ENCODE results near the gene UGGT2. TPM values are rescaled to one million over a fixed set of nuclear protein-coding genes. Genes with fewer than 3 reads are reported as not detected.
A peak's percentile ranks its signal among the peaks of the same experiment; 100 is the strongest.

UGGT2 gene
- total RNA-seq, 4 donors from 2014 or later: 20.9 to 58.8 (median 40.0) TPM

DNA sequence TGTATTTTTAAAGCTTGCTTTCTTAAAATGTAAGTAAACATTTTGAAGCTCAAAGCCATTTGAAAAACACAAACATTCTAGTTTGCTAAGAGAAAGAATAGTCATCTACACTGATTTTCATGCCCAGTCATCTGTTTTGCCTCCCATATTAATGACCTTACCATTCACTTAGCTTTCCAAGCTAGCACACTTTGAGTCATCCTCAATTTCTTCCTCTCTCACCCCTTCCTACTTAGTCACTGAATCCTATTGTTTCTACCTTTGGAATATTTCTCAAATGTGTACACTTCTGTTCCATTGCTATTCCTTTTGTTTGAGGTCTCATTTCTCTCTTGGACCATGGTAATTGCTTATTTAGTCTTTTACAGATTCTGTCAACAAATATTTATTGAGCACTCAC lies 29.4 kb upstream of the UGGT2 start:
- Histone ChIP-seq H3K9me3 (no peaks in the 10 kb centered on the region), H3K4me3 (no peak overlapping the region), H3K27ac (no peak overlapping the region), H3K27me3 (peaks cover 36% of the 10 kb centered on the region), H3K4me1 (no peaks in the 10 kb centered on the region), H3K36me3 (no peaks in the 10 kb centered on the region)
- TF ChIP-seq POLR2A (IDR thresholded peaks at IDR 0.05) (no peak), POLR2AphosphoS5 (IDR thresholded peaks at IDR 0.05) (no peak), EP300 (IDR thresholded peaks at IDR 0.05) (no peak)
- TF ChIP-seq, protein P1, sequence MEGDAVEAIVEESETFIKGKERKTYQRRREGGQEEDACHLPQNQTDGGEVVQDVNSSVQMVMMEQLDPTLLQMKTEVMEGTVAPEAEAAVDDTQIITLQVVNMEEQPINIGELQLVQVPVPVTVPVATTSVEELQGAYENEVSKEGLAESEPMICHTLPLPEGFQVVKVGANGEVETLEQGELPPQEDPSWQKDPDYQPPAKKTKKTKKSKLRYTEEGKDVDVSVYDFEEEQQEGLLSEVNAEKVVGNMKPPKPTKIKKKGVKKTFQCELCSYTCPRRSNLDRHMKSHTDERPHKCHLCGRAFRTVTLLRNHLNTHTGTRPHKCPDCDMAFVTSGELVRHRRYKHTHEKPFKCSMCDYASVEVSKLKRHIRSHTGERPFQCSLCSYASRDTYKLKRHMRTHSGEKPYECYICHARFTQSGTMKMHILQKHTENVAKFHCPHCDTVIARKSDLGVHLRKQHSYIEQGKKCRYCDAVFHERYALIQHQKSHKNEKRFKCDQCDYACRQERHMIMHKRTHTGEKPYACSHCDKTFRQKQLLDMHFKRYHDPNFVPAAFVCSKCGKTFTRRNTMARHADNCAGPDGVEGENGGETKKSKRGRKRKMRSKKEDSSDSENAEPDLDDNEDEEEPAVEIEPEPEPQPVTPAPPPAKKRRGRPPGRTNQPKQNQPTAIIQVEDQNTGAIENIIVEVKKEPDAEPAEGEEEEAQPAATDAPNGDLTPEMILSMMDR (IDR thresholded peaks at IDR 0.05): no peak
- ATAC-seq: no peak

DNA sequence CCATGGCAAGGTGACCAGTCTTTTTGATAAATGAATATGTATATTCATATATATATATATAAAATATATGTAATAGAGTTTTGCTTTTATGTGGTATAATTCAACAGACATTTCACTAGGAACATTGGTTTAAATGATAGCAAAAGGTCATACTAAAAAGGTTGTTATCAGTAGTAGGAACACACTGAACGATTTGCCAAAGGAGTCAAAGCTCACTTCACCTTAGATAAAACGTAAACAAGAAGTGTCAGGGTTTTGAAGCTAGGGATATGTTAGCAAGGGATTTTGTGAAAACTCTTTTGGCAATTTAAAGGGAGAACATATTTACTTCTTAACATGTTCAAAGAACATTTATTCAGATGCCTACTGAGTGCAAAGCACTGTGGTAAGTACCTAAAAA lies 28.7 kb upstream of the UGGT2 start:
- H3K36me3 ChIP-seq: no peaks in the 10 kb centered on the region
- TF ChIP-seq POLR2AphosphoS5 (IDR thresholded peaks at IDR 0.05) (no peak), POLR2A (IDR thresholded peaks at IDR 0.05) (no peak), EP300 (IDR thresholded peaks at IDR 0.05) (no peak)
- TF ChIP-seq, protein P1 (IDR thresholded peaks at IDR 0.05): no peak
- 0 to 19% methylated on average over 1 to 2 of the region's 2 CpGs for WGBS, 2 donors (ENCODE audit: low coverage in 1 of 2)
- no peaks in the 10 kb centered on the region for H3K9me3 ChIP-seq
- ATAC-seq: no peak
- peaks cover 34% of the 10 kb centered on the region for H3K27me3 ChIP-seq
- H3K4me3 ChIP-seq: no peak overlapping the region
- H3K4me1 ChIP-seq: no peaks in the 10 kb centered on the region
- no peak overlapping the region for H3K27ac ChIP-seq

- TF ChIP-seq EP300 (IDR thresholded peaks at IDR 0.05): no peak
- TF ChIP-seq POLR2A (IDR thresholded peaks at IDR 0.05): no peak
- TF ChIP-seq, protein P1 (IDR thresholded peaks at IDR 0.05): no peak
- TF ChIP-seq POLR2AphosphoS5 (IDR thresholded peaks at IDR 0.05): no peak
- Histone ChIP-seq H3K9me3 (no peaks in the 10 kb centered on the region), H3K36me3 (no peaks in the 10 kb centered on the region), H3K27me3 (peaks cover 23% of the 10 kb centered on the region), H3K4me1 (no peaks in the 10 kb centered on the region), H3K4me3 (no peak overlapping the region), H3K27ac (no peak overlapping the region)
- WGBS, 2 donors (ENCODE audit: low coverage in 1 of 2): 81 to 89% methylated on average over 5 of the region's 5 CpGs
- no peak for ATAC-seq
These were observed 27.5 kb upstream of the UGGT2 start for GRCh38 chr13:96080676-96081075.

GRCh38 chr13:96075953-96076543 lies 22.8 kb upstream of the UGGT2 start:
- no peak overlapping the region for H3K27ac ChIP-seq
- H3K9me3 ChIP-seq: no peaks in the 10 kb centered on the region
- TF ChIP-seq POLR2AphosphoS5 (IDR thresholded peaks at IDR 0.05): no peak
- TF ChIP-seq, protein P1 (IDR thresholded peaks at IDR 0.05): peak; percentile 5 to 51 (median 28)
- 63% methylated on average over 3 of the region's 3 CpGs for WGBS, 2 donors (ENCODE audit: low coverage in 1 of 2)
- H3K27me3 ChIP-seq: peaks cover 6% of the 10 kb centered on the region
- no peaks in the 10 kb centered on the region for H3K36me3 ChIP-seq
- no peak for ATAC-seq
- H3K4me1 ChIP-seq: no peaks in the 10 kb centered on the region
- H3K4me3 ChIP-seq: no peak overlapping the region

GRCh38 chr13:96072392-96072791 lies 19.2 kb upstream of the UGGT2 start:
- no peaks in the 10 kb centered on the region for H3K4me1 ChIP-seq
- no peak overlapping the region for H3K4me3 ChIP-seq
- 51 to 80% methylated on average over 2 to 3 of the region's 3 CpGs for WGBS, 2 donors (ENCODE audit: low coverage in 1 of 2)
- H3K27ac ChIP-seq: no peak overlapping the region
- TF ChIP-seq POLR2AphosphoS5 (IDR thresholded peaks at IDR 0.05) (no peak), EP300 (IDR thresholded peaks at IDR 0.05) (no peak)
- TF ChIP-seq, protein P1 (IDR thresholded peaks at IDR 0.05): no peak
- no peak for ATAC-seq
- no peaks in the 10 kb centered on the region for H3K27me3 ChIP-seq
- H3K9me3 ChIP-seq: no peaks in the 10 kb centered on the region
- no peaks in the 10 kb centered on the region for H3K36me3 ChIP-seq
